ENCODE results near the gene LSMEM2. TPM values are rescaled to one million over a fixed set of nuclear protein-coding genes. Genes with fewer than 3 reads are reported as not detected.
"Not testable (repeated sequence)": the region's sequence is repeated elsewhere in the genome, so short reads cannot be mapped to it uniquely, and the experiment has no call there.

Gene LSMEM2
- total RNA-seq, 2 donors from 2014 or later, result not detected

DNA sequence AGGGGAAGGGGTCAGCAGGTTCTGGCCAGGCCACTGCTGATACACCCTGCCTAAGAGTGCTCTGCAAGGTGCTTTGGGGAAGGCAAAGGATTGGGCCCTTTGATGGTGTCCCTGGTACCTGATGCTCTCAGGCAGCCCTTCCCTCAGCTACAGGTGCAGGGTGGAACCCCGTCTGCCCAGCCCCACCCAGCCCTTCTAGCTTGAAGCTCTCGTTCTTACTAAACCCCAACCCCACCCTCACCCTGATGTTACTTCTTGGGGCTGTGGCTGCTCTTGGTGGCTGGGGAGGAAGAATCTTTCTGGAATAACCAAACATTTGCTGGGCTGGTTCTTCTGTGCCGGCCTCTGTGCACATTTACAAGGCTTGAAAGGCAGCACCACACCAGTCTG, 36.5 kb upstream of the LSMEM2 start:
- intact Hi-C loops (cut with DNase I), result no loop called here
- Histone ChIP-seq H3K27me3 (no peaks in the 10 kb centered on the region), H3K36me3 (no peaks in the 10 kb centered on the region), H3K9ac (ENCODE audit: low read depth in 2 of 2, low read length in 2 of 2) (no peak overlapping the region), H3K27ac (peak overlapping the region; percentile 52), H3K4me3 (no peak overlapping the region), H3K4me1 (peaks cover 38% of the 10 kb centered on the region), H3K9me3 (no peaks in the 10 kb centered on the region)
- DNase-seq, result no peak
- TF ChIP-seq, protein P1, sequence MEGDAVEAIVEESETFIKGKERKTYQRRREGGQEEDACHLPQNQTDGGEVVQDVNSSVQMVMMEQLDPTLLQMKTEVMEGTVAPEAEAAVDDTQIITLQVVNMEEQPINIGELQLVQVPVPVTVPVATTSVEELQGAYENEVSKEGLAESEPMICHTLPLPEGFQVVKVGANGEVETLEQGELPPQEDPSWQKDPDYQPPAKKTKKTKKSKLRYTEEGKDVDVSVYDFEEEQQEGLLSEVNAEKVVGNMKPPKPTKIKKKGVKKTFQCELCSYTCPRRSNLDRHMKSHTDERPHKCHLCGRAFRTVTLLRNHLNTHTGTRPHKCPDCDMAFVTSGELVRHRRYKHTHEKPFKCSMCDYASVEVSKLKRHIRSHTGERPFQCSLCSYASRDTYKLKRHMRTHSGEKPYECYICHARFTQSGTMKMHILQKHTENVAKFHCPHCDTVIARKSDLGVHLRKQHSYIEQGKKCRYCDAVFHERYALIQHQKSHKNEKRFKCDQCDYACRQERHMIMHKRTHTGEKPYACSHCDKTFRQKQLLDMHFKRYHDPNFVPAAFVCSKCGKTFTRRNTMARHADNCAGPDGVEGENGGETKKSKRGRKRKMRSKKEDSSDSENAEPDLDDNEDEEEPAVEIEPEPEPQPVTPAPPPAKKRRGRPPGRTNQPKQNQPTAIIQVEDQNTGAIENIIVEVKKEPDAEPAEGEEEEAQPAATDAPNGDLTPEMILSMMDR (IDR thresholded peaks at IDR 0.05), result no peak

DNA sequence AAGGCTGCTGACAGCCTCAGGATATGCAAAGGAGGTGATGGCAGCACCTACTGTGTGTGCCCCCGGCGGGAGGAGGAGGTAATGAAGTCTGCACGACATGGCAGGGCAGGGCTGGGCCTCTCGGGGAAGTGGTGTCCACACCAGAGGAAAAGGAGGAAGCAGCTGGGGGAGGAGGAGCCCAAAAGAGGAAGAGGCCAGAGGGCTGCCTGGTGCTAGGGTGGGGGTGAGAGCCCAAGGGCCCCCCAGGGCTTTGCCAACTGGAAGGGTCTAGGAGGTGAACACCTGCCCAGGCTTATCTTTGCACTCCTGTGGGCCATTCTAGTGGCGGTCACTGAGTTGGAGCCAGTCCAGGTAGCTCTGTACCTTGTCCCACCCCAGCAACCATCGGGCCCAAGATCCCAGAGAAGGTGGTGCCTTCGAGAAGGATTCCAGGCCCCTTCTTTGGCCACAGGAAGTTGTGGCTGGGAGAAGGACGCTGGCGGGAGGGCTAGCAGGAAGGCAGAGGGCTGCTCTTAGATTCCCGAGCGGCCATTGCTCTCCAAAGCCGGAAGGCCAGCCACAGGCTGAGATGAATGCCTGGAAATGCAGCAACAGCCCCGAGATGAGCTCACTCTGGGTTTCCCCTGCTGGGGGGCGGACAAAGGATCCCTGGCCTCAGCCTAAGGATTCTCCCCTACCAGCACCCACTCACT, 35.9 kb upstream of the LSMEM2 start:
- H3K9ac ChIP-seq (ENCODE audit: low read depth in 2 of 2, low read length in 2 of 2), result peak overlapping the region; percentile 1 to 15

DNA sequence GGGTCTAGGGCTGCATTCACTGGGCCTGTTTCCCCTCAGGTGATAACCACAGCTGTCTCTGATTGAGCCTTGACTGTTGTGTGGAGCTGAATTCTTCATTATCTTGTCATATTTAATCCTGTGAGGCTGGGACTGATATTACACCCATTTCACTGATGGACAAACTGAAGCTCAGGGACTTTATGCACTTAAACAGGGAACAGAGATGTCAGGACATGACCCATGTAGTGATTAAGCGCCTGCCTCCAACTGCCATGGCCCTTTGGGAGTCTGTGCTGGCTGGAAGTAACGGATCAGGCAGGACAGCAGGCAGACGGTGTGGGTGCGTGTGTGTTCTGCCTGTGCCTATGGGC, 35.4 kb upstream of the LSMEM2 start:
- intact Hi-C loops (cut with DNase I), result no loop called here
- Histone ChIP-seq H3K27me3 (no peaks in the 10 kb centered on the region), H3K9me3 (no peaks in the 10 kb centered on the region), H3K36me3 (no peaks in the 10 kb centered on the region), H3K4me3 (no peak overlapping the region), H3K27ac (peak overlapping the region; percentile 52), H3K9ac (ENCODE audit: low read depth in 2 of 2, low read length in 2 of 2) (peak overlapping the region in 1 of 2 donors; percentile 1), H3K4me1 (peaks cover 29% of the 10 kb centered on the region)
- TF ChIP-seq, protein P1 (IDR thresholded peaks at IDR 0.05), result no peak
- no peak for DNase-seq

More for the DNA sequence above, 35.9 kb upstream of the LSMEM2 start:
- TF ChIP-seq, protein P1 (IDR thresholded peaks at IDR 0.05), result no peak
- Histone ChIP-seq H3K9me3 (no peaks in the 10 kb centered on the region), H3K4me1 (peaks cover 33% of the 10 kb centered on the region), H3K27me3 (no peaks in the 10 kb centered on the region), H3K36me3 (no peaks in the 10 kb centered on the region), H3K4me3 (no peak overlapping the region), H3K27ac (peak overlapping the region; percentile 52)
- peak; percentile 65 for DNase-seq
- intact Hi-C loops (cut with DNase I), result no loop called here

DNA sequence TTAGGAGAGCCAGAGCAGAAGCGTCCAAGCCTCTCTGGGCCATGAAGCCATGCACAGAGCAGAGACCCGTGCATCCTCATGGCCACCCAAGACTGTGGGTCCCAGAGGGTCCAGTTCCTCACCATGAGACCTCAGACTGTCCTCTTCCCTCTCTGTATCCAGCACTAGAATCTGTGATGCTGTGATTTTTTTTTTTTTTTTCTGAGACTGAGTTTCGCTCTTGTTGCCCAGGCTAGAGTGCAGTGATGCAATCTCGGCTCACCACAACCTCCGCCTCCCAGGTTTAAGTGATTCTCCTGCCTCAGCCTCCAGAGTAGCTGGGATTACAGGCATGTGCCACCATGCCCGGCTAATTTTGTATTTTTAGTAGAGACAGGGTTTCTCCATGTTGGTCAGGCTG, 34.1 kb upstream of the LSMEM2 start:
- H3K27me3 ChIP-seq; H3K36me3 ChIP-seq; H3K4me3 ChIP-seq; DNase-seq; H3K27ac ChIP-seq; H3K9me3 ChIP-seq; intact Hi-C loops (cut with DNase I): not testable (repeated sequence)
- Histone ChIP-seq H3K4me1 (peaks cover 20% of the 10 kb centered on the region), H3K9ac (ENCODE audit: low read depth in 2 of 2, low read length in 2 of 2) (peak overlapping the region in 1 of 2 donors; percentile 54)

DNA sequence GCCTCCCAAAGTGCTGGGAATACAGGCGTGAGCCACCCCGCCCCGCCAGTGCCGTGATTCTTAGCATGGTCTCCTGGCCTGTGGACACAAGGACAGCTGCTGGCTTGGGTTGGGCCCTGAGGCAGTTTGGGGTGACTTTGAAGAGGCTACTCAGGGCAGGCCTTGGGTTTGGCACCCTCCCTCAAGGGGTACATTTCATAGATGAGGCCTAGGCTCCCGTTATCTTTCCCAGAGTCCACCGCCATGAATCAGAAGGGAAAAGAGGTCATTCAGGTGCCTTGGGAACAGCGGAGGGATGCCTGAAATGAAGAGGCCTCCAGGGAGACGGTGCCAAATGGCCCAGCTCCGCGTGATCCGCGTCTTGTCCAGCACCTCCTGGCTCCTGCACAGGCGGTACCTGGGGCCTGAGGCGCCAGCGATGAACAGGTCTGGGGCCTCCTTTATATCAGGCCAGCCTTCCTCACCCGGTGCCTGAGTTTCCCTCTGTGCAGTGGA, 33.6 kb upstream of the LSMEM2 start:
- peak overlapping the region; percentile 69 for H3K27ac ChIP-seq
- H3K27me3 ChIP-seq, result no peaks in the 10 kb centered on the region
- H3K9me3 ChIP-seq, result no peaks in the 10 kb centered on the region
- intact Hi-C loops (cut with DNase I), result no loop called here
- no peaks in the 10 kb centered on the region for H3K36me3 ChIP-seq
- TF ChIP-seq, protein P1 (IDR thresholded peaks at IDR 0.05), result no peak
- DNase-seq, result no peak
- H3K4me3 ChIP-seq, result peak overlapping the region; percentile 43
- peak overlapping the region; percentile 48 to 74 for H3K9ac ChIP-seq (ENCODE audit: low read depth in 2 of 2, low read length in 2 of 2)
- H3K4me1 ChIP-seq, result peaks cover 15% of the 10 kb centered on the region

DNA sequence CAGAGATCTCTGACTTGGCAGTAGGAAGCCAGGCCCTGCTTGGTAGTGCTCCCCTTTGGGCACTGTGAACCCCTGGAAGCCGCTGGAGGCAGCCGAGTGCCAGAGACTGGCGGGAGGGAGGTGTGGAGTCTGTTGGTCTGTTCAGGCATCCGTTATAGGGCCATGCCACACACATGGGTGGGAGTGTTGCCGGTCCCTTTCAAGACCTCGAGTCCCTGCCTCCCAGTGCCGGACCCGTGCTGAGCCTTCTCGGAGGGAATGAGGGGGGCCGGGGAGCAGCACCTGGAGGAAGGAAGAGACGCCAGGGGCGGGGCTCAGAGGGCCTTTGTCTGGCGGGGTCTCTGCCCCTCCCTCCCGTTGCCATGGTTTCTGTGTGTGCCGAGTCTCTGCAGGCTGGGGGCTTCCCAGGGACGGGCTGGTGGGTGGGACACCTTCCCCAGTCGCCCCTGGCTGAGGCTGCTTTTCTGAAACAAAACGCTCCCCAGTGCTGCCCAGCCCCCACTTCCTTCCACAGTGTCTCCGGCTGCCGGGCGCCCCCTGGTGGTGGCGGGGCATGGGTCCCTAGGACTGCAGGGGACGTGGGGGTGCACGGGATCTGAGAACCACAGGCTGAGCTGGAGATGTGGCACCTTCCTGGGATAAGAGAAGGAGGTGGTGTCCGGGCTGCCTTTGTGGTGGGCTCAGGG, 32.9 kb upstream of the LSMEM2 start:
- H3K4me1 ChIP-seq, result peaks cover 14% of the 10 kb centered on the region
- peak overlapping the region; percentile 48 to 74 for H3K9ac ChIP-seq (ENCODE audit: low read depth in 2 of 2, low read length in 2 of 2)
- no peaks in the 10 kb centered on the region for H3K27me3 ChIP-seq
- no peaks in the 10 kb centered on the region for H3K9me3 ChIP-seq
- DNase-seq, result peak; percentile 96
- H3K36me3 ChIP-seq, result no peaks in the 10 kb centered on the region
- peak overlapping the region; percentile 69 for H3K27ac ChIP-seq
- intact Hi-C loops (cut with DNase I), result loop anchor here (1.0 kb wide), 1 partner anchor 20 kb away; no protein-coding TSS in a partner anchor
- TF ChIP-seq, protein P1 (IDR thresholded peaks at IDR 0.05), result peak; percentile 98
- peak overlapping the region; percentile 43 for H3K4me3 ChIP-seq
